Muscle layer of duodenum (tissue), 2 donors: ENCODE data around the gene PIK3R3.
A peak's percentile ranks its signal among the peaks of the same experiment; 100 is the strongest.

Experiments used
- H3K27ac ChIP-seq: one replicate; pipeline ENCODE4 v1.7.0; 2013; ENCODE audit warnings: mild to moderate bottlenecking, low read length
- H3K27me3 ChIP-seq: one replicate; pipeline ENCODE4 v1.7.0; 2013; ENCODE audit warnings: low read depth, mild to moderate bottlenecking, control low read depth, low read length
- H3K36me3 ChIP-seq, 2 donors: one replicate each; pipeline ENCODE4 v1.7.0; 2013; ENCODE audit warnings: low read length in 2 of 2, control low read depth in 1 of 2, mild to moderate bottlenecking in 1 of 2; ENCODE audit not compliant: insufficient read depth in 2 of 2, control insufficient read depth in 1 of 2
- H3K4me1 ChIP-seq, 2 donors: one replicate each; pipeline ENCODE4 v1.7.0; 2013; ENCODE audit warnings: low read length in 2 of 2, mild to moderate bottlenecking in 2 of 2, control low read depth in 1 of 2, moderate library complexity in 1 of 2; ENCODE audit not compliant: insufficient read depth in 2 of 2, control insufficient read depth in 1 of 2
- H3K4me3 ChIP-seq, 2 donors: one replicate each; pipeline ENCODE4 v1.7.0; 2013; ENCODE audit warnings: low read length in 2 of 2, low read depth in 1 of 2, mild to moderate bottlenecking in 1 of 2
- H3K9me3 ChIP-seq, 2 donors: one replicate each; pipeline ENCODE4 v1.7.0; 2013; ENCODE audit warnings: low read length in 2 of 2, control low read depth in 1 of 2, mild to moderate bottlenecking in 1 of 2; ENCODE audit not compliant: control insufficient read depth in 1 of 2
- donor health status: healthy.

Gene PIK3R3

DNA sequence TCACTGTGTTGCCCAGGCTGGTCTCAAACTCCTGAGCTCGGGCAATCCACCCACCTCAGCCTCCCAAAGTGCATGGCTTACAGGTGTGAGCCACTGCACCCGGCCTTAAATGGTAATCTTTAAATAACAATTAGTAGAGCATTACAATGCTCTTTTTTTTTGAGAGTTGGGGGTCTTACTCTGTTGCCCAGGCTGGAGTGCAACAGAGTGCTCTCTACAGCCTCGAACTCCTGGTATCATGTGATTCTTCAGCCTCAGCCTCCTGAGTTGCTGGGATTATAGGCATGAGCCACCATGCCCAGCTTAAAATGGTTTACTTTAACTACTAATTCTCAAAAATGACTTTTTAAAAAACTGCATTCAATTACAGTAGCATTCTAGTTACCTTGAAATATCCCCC lies 52.2 kb downstream of the PIK3R3 start:
- H3K27me3 ChIP-seq, result no peaks in the 10 kb centered on the region
- H3K9me3 ChIP-seq, result no peaks in the 10 kb centered on the region
- H3K4me3 ChIP-seq, result no peak overlapping the region
- H3K27ac ChIP-seq, result no peak overlapping the region
- H3K4me1 ChIP-seq, result no peaks in the 10 kb centered on the region
- H3K36me3 ChIP-seq, result no peaks in the 10 kb centered on the region

DNA sequence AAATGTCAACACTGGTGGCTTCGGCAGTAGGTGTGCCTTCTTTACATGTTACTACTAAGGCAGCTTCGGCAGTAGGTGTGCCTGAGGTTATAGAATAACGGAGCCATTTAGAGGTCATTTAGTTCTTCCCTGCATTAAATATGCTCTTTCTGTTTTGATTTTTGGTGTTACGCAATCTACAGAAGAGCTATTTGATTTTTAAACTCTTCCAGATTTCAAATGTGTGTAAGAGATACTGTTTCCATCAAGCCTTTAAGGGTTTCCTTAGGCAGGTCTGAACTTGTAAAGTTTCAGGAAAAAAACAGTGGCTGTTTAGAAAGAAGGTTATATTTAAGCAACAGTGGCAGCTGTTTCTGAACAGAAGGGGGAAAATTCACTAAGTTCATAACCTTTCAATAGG lies 54.8 kb downstream of the PIK3R3 start:
- H3K4me3 ChIP-seq, result no peak overlapping the region
- no peaks in the 10 kb centered on the region for H3K27me3 ChIP-seq
- H3K27ac ChIP-seq, result no peak overlapping the region
- no peaks in the 10 kb centered on the region for H3K36me3 ChIP-seq
- no peaks in the 10 kb centered on the region for H3K9me3 ChIP-seq
- no peaks in the 10 kb centered on the region for H3K4me1 ChIP-seq

DNA sequence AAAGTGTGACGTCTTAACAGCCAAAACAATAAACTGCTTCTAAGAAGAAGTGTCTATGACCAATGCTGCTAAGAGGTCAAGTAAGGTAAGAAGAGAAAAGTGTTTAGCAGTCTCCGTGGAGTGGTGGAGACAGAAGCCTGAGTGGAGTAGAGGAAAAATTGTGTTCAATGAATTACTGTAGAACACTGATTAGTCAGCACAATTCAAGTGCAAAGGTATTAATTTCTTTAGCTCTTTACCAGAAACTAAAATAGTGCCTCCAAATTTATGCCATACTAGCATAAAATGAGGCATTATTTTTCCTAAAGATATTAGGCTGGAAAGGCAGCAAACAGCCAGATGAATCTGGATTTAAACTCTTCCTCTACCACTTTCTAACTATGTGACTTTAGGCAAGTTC lies 56.1 kb downstream of the PIK3R3 start:
- Histone ChIP-seq H3K36me3 (no peaks in the 10 kb centered on the region), H3K27me3 (no peaks in the 10 kb centered on the region), H3K9me3 (no peaks in the 10 kb centered on the region), H3K4me1 (no peaks in the 10 kb centered on the region), H3K27ac (no peak overlapping the region), H3K4me3 (no peak overlapping the region)

DNA sequence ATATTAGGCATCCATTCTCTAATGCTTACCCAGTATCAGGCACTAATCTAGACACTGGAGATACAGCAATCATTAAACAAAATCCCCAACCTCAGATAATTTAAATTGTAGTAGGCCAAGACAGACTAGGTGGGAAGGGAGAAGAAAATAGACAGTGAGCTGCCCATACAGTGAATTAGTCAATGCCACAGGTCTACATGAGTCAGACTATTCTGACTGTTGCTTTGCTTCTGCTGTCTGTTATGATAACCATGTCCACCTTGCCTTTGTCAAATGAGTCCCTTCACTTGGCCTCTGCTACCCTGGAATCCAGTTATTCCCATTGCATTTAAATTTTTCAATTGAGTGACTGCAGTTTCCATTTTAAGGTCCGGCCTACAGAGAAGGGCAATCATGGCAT lies 59.5 kb downstream of the PIK3R3 start:
- Histone ChIP-seq H3K9me3 (no peaks in the 10 kb centered on the region), H3K4me3 (no peak overlapping the region), H3K27me3 (no peaks in the 10 kb centered on the region), H3K27ac (no peak overlapping the region), H3K36me3 (no peaks in the 10 kb centered on the region), H3K4me1 (no peaks in the 10 kb centered on the region)

DNA sequence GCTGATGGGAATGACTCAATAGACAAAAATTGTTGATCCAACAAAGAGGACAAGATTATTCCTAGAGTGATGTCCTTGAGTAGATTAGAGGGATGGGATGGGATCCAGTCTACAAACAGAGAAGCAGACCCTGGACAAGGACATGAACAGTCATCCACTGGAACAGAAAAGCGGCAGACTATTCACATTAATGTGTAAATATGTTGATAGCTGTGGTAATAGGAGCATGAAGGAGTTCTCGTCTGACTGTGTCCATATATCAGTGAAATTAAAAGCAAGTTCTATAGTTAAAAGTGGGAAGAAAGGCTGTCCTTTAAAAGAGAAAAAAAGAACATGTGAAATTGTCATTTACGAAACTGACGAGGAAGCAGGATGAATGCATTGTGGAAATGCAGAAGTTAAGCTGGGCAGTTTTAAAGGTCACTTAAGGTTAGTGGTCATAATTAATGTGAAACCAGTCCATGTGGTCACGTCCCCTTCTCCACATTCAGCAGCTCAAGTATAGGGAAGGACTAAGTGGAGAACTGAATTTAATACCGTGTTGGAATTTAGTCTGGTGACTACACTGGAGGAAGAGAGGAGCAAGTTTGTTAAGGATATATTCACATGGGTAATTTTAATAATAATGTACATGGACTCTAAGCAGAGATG lies 62.1 kb downstream of the PIK3R3 start:
- Histone ChIP-seq H3K27ac (no peak overlapping the region), H3K9me3 (no peaks in the 10 kb centered on the region), H3K27me3 (no peaks in the 10 kb centered on the region), H3K4me3 (no peak overlapping the region), H3K4me1 (peaks cover 0 to 3% of the 10 kb centered on the region in 2 donors), H3K36me3 (no peaks in the 10 kb centered on the region)

DNA sequence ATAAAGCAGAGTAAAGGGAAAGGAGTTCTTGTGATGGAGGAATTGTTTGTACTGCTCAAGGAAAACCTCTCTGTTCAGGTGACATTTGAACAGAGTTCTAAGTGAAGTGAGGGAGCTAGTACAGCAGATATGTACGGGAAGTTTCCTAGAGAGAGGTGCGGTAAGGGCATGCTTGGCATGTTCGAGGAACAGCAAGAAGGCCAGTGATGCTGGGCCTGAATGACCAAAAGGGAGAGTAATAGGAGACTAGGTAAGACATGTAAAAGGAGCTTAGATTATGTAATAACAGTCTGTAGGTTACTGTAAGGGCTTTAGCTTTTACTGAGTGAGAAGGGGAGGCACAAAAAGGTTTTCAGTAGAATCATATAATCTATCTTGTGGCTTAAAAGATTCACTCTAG lies 63.9 kb downstream of the PIK3R3 start:
- Histone ChIP-seq H3K27me3 (no peaks in the 10 kb centered on the region), H3K9me3 (no peaks in the 10 kb centered on the region), H3K27ac (no peak overlapping the region), H3K4me1 (peaks cover 0 to 3% of the 10 kb centered on the region in 2 donors), H3K36me3 (no peaks in the 10 kb centered on the region), H3K4me3 (no peak overlapping the region)

DNA sequence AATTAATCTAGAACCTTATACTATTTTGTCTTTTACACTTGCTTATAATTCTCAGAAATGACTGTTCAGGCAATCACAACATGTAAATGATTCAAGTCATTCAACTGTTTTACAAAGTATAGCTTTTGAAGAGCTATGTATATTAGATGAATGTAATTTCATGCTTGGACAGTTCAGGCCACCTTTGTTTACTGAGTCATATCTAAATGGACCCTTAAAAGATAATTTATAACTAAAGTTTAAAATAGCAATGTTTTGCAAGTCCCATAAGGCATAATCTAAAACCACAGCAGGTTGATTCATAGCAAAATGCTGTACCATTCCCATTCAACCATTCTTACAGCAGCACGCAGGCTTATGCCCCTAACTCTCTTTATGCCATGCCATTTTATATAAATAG lies 64.8 kb downstream of the PIK3R3 start:
- Histone ChIP-seq H3K9me3 (no peaks in the 10 kb centered on the region), H3K27me3 (no peaks in the 10 kb centered on the region), H3K27ac (no peak overlapping the region), H3K4me1 (peaks cover 0 to 3% of the 10 kb centered on the region in 2 donors), H3K36me3 (no peaks in the 10 kb centered on the region), H3K4me3 (no peak overlapping the region)

DNA sequence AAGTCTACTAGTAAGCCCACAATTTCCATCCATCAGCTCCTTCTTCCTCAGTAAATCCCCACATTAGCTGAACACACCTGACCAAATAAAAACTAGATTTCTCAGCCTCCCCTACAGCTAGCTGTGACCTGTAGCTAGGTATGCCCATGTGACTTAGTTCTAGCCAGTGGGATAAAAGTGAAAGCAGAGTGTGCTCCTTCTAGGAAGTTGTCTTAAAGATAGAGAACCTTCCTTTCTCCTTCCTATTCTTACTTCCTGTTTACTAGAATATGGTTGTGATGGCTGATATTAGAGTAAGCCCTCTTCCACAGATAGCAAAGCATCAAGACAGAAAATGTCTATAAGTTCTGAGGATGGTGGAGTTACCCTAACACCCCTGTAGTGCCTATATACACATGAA lies 67.0 kb downstream of the PIK3R3 start:
- Histone ChIP-seq H3K27me3 (no peaks in the 10 kb centered on the region), H3K27ac (no peak overlapping the region), H3K4me3 (no peak overlapping the region), H3K9me3 (no peaks in the 10 kb centered on the region), H3K36me3 (peaks cover 8 to 9% of the 10 kb centered on the region in 2 donors), H3K4me1 (peaks cover 0 to 3% of the 10 kb centered on the region in 2 donors)

DNA sequence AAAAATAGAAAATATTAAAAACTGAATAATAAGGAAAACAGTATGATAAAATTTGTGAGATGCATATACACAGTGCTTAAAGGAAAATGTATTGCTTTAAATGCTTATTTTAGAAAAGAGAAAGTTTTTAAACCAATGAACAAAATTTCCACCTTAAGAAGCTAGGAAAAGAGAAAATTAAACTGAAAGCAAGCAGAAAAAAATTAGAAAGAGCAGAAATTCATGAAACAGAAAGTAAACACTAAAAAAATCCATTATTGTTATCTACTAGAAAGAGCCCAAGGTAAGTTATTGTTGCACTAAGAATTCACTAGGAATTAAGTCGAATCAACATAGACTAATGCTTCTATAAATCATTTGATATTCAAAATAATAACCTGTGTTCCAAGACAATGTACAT lies 67.7 kb downstream of the PIK3R3 start:
- Histone ChIP-seq H3K4me3 (no peak overlapping the region), H3K27me3 (no peaks in the 10 kb centered on the region), H3K4me1 (peaks cover 0 to 3% of the 10 kb centered on the region in 2 donors), H3K9me3 (no peaks in the 10 kb centered on the region), H3K36me3 (peaks cover 8 to 9% of the 10 kb centered on the region in 2 donors), H3K27ac (no peak overlapping the region)

DNA sequence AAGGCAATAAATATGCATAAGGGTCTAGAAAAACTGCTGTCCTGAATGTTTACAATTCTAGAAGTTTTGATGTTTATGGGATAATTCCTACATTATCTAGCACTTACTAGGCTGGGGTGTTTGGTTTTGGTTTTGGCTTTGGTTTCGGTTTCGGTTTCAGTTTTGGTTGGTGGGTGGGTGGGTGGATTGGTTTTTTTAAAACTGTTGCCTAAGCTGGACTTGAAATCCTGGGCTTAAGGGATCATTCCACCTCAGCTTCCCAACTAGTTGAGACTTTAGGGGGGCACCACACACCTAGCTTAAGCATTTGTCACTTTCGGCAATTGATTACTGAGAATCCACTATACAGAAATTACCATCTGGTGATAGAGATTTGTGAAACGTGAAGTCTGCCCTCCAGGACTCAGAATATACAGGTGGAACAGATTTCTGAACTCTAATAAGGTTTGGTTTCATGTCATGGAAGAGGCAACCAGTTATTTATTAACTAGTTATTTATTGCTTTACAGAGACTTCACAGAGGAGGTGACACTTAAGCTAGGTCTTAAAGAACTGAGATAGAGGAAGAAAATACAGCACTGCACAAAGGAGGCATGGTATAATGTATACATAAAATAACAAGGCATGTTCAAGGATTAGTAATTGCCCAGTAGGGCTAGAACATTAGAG lies 69.6 kb downstream of the PIK3R3 start:
- Histone ChIP-seq H3K27me3 (no peaks in the 10 kb centered on the region), H3K27ac (peak overlapping the region; percentile 54), H3K9me3 (no peaks in the 10 kb centered on the region), H3K4me1 (peaks cover 0 to 3% of the 10 kb centered on the region in 2 donors), H3K4me3 (peak overlapping the region in 1 of 2 donors; percentile 57), H3K36me3 (peaks cover 8 to 12% of the 10 kb centered on the region in 2 donors)

DNA sequence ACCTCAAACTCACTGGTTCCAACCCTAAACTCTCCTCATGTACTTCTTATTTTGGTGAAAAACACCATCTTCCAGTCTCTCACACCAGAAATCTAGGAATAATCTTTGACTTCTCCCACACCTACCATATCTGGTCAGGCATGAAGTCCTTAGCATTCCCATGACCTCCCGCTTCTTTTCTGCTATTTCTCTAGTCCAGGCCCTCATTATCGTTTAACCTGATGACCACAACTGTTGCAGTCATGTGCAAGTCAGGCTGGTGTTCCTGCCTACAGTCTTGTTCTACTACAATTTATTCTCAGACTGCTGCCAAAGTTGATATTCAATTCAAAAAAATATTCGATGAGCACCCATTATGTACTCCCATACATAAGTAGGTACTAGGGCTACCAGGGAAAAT lies 71.3 kb downstream of the PIK3R3 start:
- Histone ChIP-seq H3K9me3 (no peaks in the 10 kb centered on the region), H3K27me3 (no peaks in the 10 kb centered on the region), H3K27ac (no peak overlapping the region), H3K4me1 (peaks cover 0 to 3% of the 10 kb centered on the region in 2 donors), H3K36me3 (peaks cover 8 to 13% of the 10 kb centered on the region in 2 donors), H3K4me3 (no peak overlapping the region)

DNA sequence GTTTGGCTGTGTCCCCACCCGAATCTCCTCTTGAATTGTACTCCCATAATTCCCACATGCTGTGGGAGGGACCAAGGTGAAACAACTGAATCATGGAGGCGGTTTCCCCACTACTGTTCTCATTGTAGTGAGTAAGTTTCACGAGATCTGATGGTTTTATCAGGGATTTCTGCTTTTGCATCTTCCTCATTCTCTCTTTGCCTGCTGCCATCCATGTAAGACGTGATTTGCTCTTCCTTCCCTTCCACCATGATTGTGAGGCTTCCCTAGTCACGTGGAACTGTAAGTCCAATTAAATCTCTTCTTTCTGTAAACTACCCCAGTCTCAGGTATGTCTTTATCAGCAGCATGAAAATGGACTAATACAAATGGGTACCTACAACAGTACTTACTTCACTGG lies 73.5 kb downstream of the PIK3R3 start:
- H3K27me3 ChIP-seq, result no peaks in the 10 kb centered on the region
- no peaks in the 10 kb centered on the region for H3K9me3 ChIP-seq
- H3K36me3 ChIP-seq, result peaks cover 12 to 13% of the 10 kb centered on the region in 2 donors
- H3K4me3 ChIP-seq, result no peak overlapping the region
- no peak overlapping the region for H3K27ac ChIP-seq
- H3K4me1 ChIP-seq, result no peaks in the 10 kb centered on the region
